ENCODE measurements around the gene FAAP100. TPM values are rescaled to one million over a fixed set of nuclear protein-coding genes. Genes with fewer than 3 reads are reported as not detected.
A peak's percentile ranks its signal among the peaks of the same experiment; 100 is the strongest.

Gene FAAP100
- total and polyA plus RNA-seq, 12 donors, result 8.7 to 30.6 (median 13.3) TPM

- no peak for DNase-seq
- intact Hi-C loops (cut with DNase I), result loop anchor here in 1 of 10 donors (5.0 kb wide), 1 partner anchor 41 kb away; no protein-coding TSS in a partner anchor
- no peak for TF ChIP-seq CTCF (IDR thresholded peaks at IDR 0.05)
- no peaks in the 10 kb centered on the region for H3K27me3 ChIP-seq
- H3K4me3 ChIP-seq, result no peak overlapping the region
- peak overlapping the region in 4 of 10 donors; percentile 6 to 71 (median 10) for H3K27ac ChIP-seq
- H3K9me3 ChIP-seq, result no peaks in the 10 kb centered on the region
- H3K4me1 ChIP-seq, result peaks cover 16 to 71% (median 39%) of the 10 kb centered on the region in 9 donors
- 86% methylated on average over 4 of the region's 4 CpGs for WGBS, 2 donors
- no peak for ATAC-seq
- H3K36me3 ChIP-seq, result peaks cover 0 to 100% (median 58%) of the 10 kb centered on the region in 9 donors
Measured at GRCh38 chr17:81561494-81561885, 9.3 kb upstream of the FAAP100 start.

GRCh38 chr17:81558941-81559806 is 7.0 kb upstream of the FAAP100 start:
- peak in 7 of 9 donors; percentile 27 to 55 (median 37) for TF ChIP-seq CTCF (IDR thresholded peaks at IDR 0.05)
- peak in 1 of 2 donors; percentile 47 for DNase-seq
- H3K9me3 ChIP-seq, result no peaks in the 10 kb centered on the region
- H3K4me3 ChIP-seq, result no peak overlapping the region
- intact Hi-C loops (cut with DNase I), result loop anchor here in 1 of 10 donors (2.0 kb wide), 1 partner anchor 42 kb away; no protein-coding TSS in a partner anchor
- H3K36me3 ChIP-seq, result peaks cover 0 to 84% (median 43%) of the 10 kb centered on the region in 9 donors
- WGBS, 2 donors, result 58 to 63% methylated on average over 27 of the region's 27 CpGs
- H3K4me1 ChIP-seq, result peaks cover 11 to 62% (median 37%) of the 10 kb centered on the region in 9 donors
- ATAC-seq, result peak; percentile 41 to 76 (median 68)
- no peaks in the 10 kb centered on the region for H3K27me3 ChIP-seq
- H3K27ac ChIP-seq, result peak overlapping the region in 3 of 10 donors; percentile 15 to 76 (median 34)

GRCh38 chr17:81558115-81558468 is 5.9 kb upstream of the FAAP100 start:
- Histone ChIP-seq H3K4me1 (peaks cover 20 to 66% (median 48%) of the 10 kb centered on the region in 9 donors), H3K4me3 (no peak overlapping the region), H3K27ac (peak overlapping the region in 3 of 10 donors; percentile 2 to 76 (median 26)), H3K36me3 (peaks cover 0 to 73% (median 39%) of the 10 kb centered on the region in 9 donors), H3K27me3 (no peaks in the 10 kb centered on the region), H3K9me3 (no peaks in the 10 kb centered on the region)
- DNase-seq (no peak), ATAC-seq (peak in 2 of 8 donors; percentile 1 to 4)
- TF ChIP-seq CTCF (IDR thresholded peaks at IDR 0.05), result no peak
- WGBS, 2 donors, result 88 to 89% methylated on average over 12 of the region's 12 CpGs
- intact Hi-C loops (cut with DNase I), result loop anchor here in 1 of 10 donors (2.0 kb wide), 1 partner anchor 43 kb away; no protein-coding TSS in a partner anchor

GRCh38 chr17:81557276-81558114 is 5.3 kb upstream of the FAAP100 start:
- intact Hi-C loops (cut with DNase I), result loop anchor here in 1 of 10 donors (2.0 kb wide), 1 partner anchor 43 kb away; no protein-coding TSS in a partner anchor
- no peak overlapping the region for H3K4me3 ChIP-seq
- ATAC-seq, result peak in 3 of 8 donors; percentile 8 to 39 (median 8)
- DNase-seq, result no peak
- 74% methylated on average over 21 of the region's 21 CpGs for WGBS, 2 donors
- peak overlapping the region in 3 of 10 donors; percentile 2 to 76 (median 68) for H3K27ac ChIP-seq
- peaks cover 20 to 71% (median 54%) of the 10 kb centered on the region in 9 donors for H3K4me1 ChIP-seq
- no peaks in the 10 kb centered on the region for H3K27me3 ChIP-seq
- TF ChIP-seq CTCF (IDR thresholded peaks at IDR 0.05), result no peak
- H3K36me3 ChIP-seq, result peaks cover 0 to 67% (median 39%) of the 10 kb centered on the region in 9 donors
- no peaks in the 10 kb centered on the region for H3K9me3 ChIP-seq
